ENCODE results near the gene VDAC1.
A peak's percentile ranks its signal among the peaks of the same experiment; 100 is the strongest.
"Not testable (repeated sequence)": the region's sequence is repeated elsewhere in the genome, so short reads cannot be mapped to it uniquely, and the experiment has no call there.

Gene VDAC1

DNA sequence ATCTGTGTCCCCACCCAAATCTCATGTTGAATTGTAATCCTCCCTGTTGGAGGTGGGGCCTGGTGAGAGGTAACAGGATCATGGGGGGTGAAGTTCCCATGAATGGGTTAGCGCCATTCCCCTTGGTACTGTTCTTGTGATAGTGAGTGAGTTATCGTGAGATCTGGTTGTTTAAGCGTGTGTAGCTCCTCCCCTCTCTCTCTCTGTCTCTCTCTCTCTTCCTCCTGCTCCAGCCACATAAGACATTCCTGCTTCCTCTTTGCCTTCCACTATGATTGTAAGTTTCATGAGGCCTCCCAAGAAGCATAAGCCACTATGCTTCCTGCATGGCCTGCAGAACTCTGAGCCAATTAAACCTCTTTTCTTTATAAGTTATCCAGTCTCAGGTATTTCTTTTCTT lies 65.1 kb downstream of the VDAC1 start:
- DNase-seq = no peak

DNA sequence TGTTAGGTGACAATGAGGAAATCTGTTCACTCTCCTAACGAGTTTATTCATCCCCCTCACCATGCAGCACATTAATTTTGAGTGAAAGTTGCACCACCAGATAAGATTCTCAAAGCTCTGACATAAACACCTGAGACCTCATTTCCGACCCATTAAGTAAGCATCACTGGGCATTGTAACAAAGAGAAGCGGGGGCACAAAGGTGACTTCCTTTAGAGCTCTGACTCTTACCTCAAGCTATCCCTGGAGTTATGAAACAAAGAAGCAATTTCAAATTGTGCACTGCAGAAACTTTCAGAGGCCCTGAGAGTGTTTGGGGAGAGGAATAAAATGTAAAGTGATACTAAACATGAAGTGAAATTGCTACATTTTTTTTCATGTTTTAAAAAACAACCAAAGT lies 65.8 kb downstream of the VDAC1 start:
- DNase-seq = no peak

DNA sequence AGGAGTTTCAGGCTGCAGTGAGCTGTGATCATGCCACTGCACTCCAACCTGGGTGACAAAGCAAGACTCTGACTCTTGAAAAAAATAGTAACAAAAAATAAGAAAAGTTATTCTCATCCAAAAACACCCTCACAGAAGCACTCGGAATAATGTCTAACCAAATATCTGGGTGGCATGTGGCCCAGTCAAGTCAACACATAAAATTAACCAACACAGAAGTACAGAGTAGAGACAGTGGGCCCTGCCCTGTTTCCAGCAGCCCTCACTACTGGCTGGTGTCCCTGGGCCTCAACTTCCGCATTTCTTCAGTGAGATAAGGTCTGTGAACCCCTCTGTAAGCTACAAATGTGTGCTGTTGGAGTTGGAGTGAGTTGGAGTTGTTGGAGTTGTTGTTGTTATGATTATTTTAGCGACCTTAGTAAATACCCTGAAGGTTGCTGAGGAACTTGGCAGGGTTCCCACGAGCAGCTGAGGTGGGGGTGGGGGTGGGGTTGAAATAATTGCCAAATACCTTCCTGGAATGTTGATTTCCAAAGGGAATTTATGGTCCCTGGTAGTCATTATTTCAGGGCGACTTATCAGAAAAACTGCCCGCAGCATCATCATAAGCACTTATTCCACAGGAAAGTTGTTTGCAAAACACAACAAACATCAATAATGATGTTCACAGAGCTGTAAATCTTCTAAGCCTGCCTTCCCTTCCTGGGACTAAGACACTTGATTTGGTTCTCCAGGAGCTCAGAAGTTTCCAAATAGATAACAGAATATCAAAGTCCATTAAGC lies 66.5 kb downstream of the VDAC1 start:
- no peak for DNase-seq

DNA sequence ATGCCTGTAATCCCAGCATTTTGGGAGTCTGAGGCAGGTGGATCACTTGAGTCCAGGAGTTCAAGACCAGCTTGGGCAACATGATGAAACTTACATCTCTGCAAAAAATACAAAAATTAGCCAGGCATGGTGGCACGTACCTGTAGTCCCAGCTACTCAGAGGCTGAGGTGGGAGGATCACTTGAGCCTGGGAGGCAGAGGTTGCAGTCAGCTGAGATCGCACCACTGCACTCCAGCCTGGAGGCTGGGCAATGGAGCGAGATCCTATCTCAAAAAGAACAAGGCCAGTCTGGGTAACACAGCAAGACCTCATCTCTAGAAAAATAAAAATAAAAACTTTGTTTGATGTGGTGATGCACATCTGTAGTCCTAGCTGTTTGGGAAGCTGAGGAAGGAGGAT lies 67.1 kb downstream of the VDAC1 start:
- not testable (repeated sequence) for DNase-seq

DNA sequence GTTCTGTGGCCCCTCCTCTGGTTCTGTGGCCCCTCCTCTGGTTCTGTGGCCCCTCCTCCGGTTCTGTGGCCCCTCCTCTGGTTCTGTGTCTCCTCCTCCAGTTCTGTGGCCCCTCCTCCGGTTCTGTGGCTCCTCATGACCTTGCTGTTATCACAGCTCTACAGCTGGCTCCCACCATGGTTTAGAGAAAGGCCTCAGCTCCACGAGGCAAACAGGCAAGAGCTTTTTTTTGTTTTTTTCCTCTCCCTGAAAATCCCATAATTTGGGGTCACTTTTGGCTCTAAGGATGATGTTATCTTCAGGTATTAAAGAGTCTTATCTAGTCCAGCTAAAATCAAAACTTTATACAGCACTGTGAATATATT lies 68.1 kb downstream of the VDAC1 start:
- DNase-seq = no peak

DNA sequence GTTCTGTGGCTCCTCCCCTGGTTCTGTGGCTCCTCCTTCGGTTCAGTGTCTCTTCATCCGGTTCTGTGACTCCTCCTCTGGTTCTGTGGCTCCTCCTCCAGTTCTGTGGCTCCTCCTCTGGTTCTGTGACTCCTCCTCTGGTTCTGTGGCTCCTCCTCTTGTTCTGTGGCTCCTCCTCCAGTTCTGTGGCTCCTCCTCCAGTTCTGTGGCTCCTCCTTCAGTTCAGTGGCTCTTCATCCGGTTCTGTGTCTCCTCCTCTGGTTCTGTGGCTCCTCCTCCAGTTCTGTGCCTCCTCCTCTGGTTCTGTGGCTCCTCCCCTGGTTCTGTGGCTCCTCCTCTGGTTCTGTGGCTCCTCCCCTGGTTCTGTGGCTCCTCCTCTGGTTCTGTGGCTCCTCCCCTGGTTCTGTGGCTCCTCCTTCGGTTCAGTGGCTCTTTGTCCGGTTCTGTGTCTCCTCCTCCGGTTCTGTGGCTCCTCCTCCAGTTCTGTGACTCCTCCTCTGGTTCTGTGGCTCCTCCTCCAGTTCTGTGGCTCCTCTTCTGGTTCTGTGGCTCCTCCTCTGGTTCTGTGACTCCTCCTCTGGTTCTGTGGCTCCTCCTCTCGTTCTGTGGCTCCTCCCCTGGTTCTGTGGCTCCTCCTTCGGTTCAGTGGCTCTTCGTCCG lies 68.7 kb downstream of the VDAC1 start:
- DNase-seq = not testable (repeated sequence)

DNA sequence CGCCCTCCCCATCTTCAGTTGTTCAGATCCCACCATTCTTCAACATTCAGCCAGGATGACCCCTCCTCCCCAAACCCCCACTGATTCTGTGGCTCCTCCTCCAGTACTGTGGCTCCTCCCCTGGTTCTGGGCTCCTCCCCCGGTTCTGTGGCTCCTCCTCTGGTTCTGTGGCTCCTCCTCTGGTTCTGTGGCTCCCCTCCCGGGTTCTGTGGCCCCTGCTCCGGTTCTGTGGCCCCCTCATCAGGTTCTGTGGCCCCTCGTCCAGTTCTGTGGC lies 69.2 kb downstream of the VDAC1 start:
- no peak for DNase-seq

DNA sequence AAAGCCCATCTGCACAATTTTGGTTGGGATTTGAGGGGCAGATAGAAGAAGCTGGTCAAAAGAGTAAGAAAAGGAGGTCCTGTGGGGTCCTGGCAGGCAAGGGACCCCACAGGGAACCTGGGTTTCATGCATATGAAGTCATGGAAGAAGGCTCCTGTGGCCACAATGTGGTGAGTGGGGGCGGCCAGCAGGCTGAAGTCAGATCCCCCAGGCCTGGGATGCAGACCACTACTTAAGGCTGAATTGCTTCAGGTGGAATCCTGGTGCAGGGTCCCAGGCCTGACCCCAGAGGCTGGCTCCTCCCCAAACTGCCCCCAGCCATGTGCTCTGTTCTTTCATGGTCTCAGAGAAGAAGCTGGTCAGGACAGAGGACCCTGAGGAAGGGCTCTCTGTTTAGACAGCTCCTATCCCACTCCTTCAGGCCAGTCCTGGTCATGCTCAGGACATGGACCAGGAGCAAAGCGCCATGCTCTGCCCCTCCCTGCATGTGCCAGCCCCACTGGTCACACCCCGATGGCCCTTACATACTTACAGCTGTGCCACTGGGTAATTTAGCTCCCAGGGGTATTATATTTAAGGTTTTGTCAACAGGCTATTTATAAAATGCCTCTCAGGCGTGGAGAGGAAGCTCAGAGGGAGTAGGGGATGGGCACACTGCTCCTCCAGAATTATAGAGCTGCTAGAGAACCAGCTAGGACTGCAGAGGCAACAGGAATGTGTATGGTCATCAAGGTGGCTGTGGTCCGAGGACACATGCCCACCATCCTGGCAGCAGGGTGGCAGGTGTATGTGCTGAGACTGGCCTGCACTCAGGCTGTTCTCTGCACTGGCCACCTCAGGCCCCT lies 69.7 kb downstream of the VDAC1 start:
- DNase-seq = no peak

DNA sequence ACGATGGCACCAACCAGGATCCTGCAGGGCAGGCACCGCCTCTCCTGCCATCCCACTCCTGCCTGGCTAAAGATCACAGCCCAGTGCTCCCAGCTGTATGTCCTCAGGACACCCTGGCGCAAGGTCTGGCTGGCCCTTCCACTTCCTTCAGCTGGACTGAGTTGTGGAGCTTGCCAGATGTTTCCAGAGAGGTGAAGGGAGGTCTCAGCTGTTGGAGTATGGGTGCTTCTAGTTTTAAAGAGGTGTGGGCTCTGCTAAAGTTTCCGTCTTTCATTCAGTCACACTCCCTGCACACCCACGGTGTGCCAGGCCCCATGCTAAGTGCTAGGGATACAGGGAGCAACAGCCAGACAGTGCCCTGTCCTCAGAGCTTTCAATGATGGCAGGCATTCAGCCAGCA lies 70.5 kb downstream of the VDAC1 start:
- no peak for DNase-seq

DNA sequence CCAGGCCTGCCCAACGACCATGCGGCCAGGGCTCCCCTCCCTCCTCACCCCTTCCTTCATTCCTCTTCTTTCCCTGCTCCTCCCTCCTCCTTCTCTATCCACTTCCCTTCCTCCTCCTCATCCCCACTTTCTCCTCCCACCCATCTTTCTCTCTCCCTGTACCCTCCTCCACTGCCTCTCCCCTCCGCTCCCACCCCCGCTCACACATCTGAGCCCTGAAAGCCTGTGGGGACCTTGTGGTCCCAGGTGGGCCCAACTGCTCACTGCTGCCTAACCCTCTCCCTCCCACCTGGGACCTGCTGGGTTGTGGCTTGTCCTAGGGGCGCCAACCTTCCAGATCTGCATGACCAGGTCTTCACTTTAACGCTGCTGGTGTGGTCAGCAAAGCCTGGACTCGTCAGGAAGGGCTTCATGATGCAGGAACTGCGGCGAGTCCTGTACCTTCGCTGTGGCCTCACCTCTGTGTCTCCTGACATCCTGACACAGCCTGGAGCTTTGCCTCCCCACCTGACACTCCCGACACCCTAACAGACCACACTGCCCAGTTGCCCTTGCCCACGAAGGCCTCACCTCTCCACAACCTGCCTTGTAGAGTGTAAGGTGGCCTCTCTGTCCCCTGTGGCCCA lies 71.0 kb downstream of the VDAC1 start:
- no peak for DNase-seq

DNA sequence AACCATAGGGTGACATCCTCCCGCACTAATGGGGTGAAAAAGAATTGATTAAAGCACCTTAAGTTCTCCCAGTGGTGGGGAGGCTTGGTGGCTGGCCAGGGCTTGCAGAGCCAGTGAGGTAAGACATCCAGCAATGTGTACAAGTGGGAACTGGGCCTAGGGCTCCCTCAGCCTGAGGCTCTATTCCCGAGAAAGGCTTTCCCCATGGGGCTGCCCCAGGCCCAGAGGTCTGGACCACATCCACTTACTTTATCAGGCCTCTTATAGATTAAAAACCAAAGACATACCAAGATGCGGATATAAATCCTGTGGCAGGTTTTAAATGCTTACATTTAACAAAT lies 71.6 kb downstream of the VDAC1 start:
- DNase-seq = no peak

DNA sequence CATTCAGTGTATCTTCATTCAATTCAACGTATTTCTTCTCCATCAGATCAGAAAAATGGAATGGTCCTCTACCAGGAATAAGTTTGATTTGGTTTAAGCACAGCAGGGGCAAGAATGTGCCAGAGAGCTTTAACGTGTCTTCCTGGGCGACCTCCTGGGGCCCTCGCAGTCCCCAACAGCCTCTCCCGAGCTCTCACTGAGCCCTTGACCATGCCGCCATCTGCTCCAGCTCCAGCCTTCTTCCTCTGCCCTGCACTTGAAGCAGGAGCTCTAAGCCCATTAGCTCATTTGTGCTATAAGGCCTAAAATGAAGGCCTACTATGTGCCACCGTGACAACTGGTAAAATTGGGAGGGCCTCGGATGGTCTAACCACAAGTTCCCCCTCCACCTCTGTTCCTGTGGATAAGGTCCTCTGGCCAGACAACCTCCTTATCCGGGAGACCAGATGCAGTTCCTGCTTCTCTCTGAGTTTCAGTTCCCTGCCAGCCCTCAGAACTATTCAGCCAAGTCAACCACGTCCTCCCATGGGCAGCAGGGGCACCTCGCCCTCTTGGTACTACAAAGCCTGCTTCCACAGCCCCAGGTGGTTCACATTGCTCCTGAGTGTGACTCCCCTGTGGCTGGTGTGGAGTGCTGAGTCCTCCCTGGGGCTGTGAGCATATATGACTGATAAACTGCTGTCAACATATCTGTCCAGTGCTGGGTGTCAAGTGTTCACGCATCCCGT lies 72.2 kb downstream of the VDAC1 start:
- DNase-seq = peak in 4 of 14 donors; percentile 10 to 55 (median 33)

DNA sequence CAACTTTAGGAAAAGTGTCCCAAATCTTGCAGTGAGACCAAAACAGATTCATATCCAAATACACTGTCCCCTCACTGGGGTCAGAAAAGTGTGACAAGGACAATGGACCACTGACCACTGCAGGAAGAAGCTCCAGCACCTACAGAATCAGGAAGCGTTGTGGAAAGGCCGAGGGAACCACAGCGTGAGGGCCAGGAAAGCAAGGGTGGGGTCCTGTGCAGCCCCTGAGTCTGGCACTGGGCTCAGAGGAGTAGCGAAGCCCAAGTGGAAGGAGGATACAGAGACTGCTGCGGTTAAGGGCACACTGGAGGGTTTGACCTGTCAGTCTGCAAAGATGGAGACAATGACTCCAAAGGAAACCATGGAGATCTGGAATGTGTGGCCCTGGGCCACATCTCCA lies 73.2 kb downstream of the VDAC1 start:
- DNase-seq = no peak

DNA sequence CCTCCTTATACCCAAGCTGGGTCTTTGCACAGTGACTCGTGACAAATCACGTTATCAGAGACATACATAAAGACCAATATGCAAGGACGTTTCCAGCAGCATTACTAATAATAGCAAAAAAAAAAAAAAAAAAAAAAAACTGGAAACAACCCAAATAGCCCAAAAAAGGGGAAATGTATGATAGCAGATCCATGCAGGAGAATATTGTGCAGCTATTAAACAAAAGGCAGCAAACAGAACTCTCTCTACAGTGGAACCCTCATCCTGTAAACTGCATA lies 74.0 kb downstream of the VDAC1 start:
- no peak for DNase-seq

DNA sequence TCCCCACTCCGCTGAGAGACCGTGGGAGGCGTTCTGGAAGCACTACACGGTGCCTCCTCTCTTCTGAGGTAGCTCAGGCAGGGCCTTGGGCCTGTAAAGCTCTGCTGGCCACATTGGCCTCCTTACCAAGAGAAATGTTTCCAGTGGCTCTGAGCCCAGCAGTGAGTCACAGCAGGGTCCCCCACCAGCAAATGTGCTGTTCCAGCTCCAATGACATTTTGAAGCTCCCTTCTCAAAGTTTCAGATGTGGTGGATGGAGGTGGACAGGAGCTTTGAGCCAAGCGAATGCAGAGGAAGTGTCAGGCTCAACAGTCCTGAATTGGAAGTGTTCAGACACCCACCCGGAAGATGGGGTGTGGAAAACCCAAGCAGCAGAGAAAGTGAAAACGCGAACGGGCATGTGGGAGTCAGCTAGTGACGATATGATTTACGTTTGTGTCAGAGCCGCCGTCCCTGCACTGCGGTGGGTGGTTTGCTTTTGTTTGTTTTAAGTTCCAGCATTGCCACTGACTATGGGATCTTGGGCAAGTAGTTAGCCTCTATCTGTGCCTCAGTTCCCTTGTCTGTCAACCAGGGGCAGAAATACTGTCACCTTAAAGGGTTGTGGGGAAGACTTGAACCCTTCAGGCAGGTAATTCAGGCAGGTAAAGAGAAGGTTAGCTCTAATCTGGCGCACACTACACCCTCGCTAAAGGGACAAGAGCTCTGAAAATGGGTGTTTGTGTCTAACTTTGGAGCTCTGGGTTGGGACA lies 74.5 kb downstream of the VDAC1 start:
- DNase-seq = peak in 3 of 14 donors; percentile 8 to 30 (median 21)

DNA sequence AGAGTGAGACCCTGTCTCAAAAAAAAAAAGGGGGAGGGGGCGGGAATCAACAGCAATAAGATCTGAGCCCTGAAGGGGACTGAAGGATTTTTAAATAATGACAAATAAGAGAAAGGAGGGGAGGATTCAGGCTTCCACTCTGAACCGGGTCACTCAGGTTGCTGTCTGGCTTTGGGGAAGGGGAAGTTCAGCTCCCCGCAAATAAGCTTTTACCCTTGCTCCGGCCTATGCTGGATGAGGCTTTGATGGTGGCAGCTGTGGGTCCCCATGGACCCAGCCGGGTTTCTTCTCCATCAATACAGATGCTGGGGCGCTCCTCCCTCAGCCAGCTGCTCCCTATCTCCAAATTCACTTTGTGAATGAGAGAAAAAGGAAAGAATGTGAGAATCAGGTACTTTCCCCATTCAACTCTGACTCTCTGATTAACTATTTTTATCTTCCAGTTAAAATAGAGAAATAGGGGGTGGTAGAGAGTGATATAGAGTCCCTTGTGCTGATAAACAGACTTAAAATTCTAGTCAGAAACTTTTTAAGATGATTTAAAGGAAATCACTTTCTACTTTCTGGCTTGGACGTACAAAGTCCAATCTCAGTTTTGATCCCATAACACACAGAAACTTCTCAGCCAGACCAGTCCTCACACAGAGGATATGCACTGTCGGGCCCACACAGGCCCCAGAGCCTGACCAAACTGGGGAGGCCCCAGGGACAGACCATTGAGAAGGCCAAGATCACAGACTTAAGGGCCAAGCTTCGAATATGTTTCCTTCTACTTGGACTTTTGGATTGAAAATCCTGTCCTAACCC lies 76.0 kb downstream of the VDAC1 start:
- DNase-seq = no peak

DNA sequence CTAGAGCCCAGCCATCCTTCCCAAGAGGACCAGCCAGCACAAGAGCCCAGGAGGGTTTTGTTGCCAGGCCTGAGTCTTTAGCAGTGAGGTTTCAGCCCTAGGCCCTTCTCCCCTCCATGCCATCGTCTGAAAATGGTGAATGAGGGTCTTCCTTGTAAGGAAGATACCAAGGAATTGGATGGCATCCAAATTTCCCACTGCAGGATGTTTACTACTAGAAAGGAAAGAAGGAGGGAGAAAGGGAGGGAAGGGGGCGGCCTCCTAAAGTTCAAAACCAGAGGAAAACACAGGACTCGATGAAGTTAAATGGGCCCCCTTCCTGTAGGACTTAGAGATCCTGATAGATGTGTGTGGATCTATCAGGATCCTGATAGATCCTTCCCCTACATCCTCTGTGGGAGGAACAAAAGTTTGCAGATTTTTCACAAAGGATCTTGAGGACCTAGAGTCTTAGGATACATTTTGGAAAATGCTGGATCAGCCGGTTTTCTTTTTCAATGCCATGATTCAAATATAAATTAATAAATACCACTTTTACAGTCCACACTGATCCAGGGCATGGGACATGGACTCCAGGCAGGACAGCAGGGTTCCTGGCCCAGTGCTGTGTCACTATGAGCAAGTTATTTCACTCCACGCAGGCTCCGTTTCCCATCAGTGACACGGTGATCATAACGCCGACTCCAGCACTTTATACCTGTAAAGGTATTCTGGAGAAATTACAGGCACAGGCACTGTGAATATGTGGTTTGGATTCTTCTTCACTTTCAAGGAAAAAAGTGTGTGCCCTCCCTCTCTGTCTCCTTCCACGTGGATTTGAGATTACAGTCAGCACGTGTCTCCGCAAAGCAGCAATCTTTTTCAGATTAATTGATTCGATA lies 77.2 kb downstream of the VDAC1 start:
- no peak for DNase-seq

DNA sequence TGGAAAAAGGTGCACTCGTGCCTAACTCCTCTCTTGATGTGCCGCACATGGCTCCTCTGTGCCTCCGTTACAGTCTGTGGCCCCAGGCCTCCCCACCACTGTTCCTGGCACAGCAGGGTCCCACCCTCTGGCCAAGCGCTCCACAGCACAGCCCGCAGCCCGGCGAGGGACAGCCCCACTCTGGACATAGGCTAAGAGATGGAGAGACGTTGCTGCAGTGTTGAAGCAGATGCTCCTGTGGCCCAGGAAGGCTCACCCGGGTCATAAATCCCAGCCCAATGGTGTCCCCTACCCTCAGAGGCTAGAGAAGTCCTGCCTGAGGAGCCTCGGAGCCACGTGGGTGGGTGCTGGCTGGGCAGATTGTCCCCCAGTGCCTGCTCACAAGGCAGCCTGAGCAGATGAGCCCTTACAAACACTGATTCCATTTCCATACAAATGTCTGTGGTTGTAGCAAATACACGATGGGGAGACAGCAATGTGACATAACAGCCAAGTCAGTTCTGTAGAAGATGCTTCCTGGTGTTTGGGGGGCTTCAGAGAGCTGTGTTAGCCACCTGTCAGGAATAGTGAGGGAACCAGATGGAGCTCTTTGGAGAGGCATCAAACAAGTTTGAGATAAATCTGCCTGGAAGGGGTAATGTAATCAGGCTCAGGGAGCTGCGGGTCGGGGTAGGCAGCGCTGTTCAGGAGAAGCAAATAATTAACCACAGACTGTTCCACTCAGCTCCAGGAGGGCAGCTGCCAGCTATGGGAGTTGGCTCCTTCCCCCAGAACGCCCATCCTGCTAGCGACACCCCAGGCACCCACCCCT lies 78.1 kb downstream of the VDAC1 start:
- no peak for DNase-seq

DNA sequence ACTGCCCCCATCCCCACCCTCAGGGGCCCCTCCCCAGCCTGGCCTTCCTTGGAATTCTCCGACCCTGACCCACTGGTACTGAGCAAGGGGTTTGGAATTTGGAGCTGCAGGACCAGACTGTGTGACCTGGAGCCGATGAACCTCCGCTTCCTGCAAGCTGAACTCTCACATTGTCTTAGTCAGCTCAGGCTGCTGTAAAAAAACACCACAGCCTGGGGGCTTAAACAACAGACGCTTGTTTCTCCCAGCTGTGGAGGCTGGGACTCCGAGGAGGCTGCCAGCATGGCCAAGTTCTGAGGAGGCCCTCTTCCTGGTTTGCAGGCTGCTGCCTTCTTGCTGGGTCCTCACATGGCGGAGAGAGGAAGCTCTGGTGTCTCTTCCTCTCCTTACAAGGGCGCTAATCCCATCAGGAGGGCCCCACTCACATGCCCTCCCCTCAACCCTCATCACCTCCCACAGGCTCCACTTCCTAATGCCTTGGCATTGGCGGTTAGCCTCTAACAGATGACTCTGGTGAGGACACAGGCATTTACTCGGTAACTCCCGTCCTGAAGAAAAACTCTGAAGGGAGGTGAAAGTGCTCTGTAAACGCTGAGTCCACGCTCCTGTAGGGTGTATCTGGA lies 78.8 kb downstream of the VDAC1 start:
- DNase-seq = no peak
